GM18499 (cell line): ENCODE measurements around the gene ARG1.

Experiments used
- ATAC-seq: cut with Tn5 transposase; IDR thresholded peaks from one replicate; pipeline ENCODE4 v1.9.1; 2021; ENCODE audit warnings: moderate number of reproducible peaks; ENCODE audit not compliant: insufficient read depth, unreplicated experiment

The ARG1 gene

GRCh38 chr6:131575834-131576478, 2.9 kb downstream of the ARG1 start:
- ATAC-seq: no peak

GRCh38 chr6:131581523-131581922, 8.5 kb downstream of the ARG1 start:
- no peak for ATAC-seq

GRCh38 chr6:131586543-131586942, 13.5 kb downstream of the ARG1 start:
- no peak for ATAC-seq

- ATAC-seq: no peak
These were observed 14.9 kb downstream of the ARG1 start for GRCh38 chr6:131587909-131588308.

- no peak for ATAC-seq
These were observed 15.6 kb downstream of the ARG1 start for GRCh38 chr6:131588643-131589042.

- ATAC-seq: no peak
These were observed 19.9 kb downstream of the ARG1 start for GRCh38 chr6:131592935-131593334.

- ATAC-seq: no peak
These were observed 21.0 kb downstream of the ARG1 start for GRCh38 chr6:131594074-131594473.

- no peak for ATAC-seq
These were observed 24.4 kb downstream of the ARG1 start for GRCh38 chr6:131597446-131597845.

GRCh38 chr6:131600716-131601115, 27.7 kb downstream of the ARG1 start:
- ATAC-seq: no peak

- ATAC-seq: no peak
These were observed 29.8 kb downstream of the ARG1 start for GRCh38 chr6:131602781-131603312.

GRCh38 chr6:131613296-131613925, 40.4 kb downstream of the ARG1 start:
- no peak for ATAC-seq

GRCh38 chr6:131615275-131615674, 42.2 kb downstream of the ARG1 start:
- no peak for ATAC-seq

- ATAC-seq: peak; percentile 90
These were observed 55.0 kb downstream of the ARG1 start, which contains the start of gene MED23 for GRCh38 chr6:131627724-131628682. MED23 (minus strand) TSS chr6:131628242; CDS start chr6:131628049, 193 bp downstream.

- no peak for ATAC-seq
These were observed 55.7 kb downstream of the ARG1 start for GRCh38 chr6:131628726-131629125.

GRCh38 chr6:131629651-131630050, 56.6 kb downstream of the ARG1 start:
- no peak for ATAC-seq

GRCh38 chr6:131631625-131632289, 58.7 kb downstream of the ARG1 start:
- ATAC-seq: no peak
